ENCODE data around the gene TCF21. TPM values are rescaled to one million over a fixed set of nuclear protein-coding genes. Genes with fewer than 3 reads are reported as not detected.

TCF21 gene
- total RNA-seq, 1 experiment from 2014 or later = not detected

DNA sequence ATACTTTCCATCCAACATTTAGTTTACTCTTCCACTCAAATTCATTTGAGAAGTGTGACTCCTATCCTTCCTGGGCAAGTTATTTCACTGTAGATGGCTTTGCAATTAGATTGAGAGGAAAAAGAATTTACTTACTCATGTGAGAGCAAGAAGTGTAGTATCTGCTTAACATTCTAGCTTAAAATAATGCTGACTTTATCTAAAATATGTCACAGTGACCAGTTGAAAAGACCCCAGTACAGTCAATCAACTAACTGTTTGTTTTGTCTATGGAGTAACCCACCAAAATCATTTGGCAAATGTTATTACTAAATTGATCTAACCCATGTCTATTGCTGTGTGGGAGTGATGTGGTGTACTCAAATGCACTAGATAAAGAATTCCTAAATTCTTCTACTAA lies 8.9 kb upstream of the TCF21 start:
- H3K27me3 ChIP-seq (ENCODE audit: insufficient read depth, low read depth) = no peaks in the 10 kb centered on the region
- H3K9me3 ChIP-seq (ENCODE audit: insufficient read depth, low read depth) = no peaks in the 10 kb centered on the region
- no peaks in the 10 kb centered on the region for H3K9me2 ChIP-seq (ENCODE audit: insufficient read depth)
- no peaks in the 10 kb centered on the region for H3K79me2 ChIP-seq (ENCODE audit: low read depth)
- TF ChIP-seq, protein P1, sequence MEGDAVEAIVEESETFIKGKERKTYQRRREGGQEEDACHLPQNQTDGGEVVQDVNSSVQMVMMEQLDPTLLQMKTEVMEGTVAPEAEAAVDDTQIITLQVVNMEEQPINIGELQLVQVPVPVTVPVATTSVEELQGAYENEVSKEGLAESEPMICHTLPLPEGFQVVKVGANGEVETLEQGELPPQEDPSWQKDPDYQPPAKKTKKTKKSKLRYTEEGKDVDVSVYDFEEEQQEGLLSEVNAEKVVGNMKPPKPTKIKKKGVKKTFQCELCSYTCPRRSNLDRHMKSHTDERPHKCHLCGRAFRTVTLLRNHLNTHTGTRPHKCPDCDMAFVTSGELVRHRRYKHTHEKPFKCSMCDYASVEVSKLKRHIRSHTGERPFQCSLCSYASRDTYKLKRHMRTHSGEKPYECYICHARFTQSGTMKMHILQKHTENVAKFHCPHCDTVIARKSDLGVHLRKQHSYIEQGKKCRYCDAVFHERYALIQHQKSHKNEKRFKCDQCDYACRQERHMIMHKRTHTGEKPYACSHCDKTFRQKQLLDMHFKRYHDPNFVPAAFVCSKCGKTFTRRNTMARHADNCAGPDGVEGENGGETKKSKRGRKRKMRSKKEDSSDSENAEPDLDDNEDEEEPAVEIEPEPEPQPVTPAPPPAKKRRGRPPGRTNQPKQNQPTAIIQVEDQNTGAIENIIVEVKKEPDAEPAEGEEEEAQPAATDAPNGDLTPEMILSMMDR (conservative IDR thresholded peaks at IDR 0.05) = no peak
- no peak for TF ChIP-seq EZH2 (IDR thresholded peaks at IDR 0.05; ENCODE audit: low read depth)
- H3K4me2 ChIP-seq = no peak overlapping the region
- H3K4me3 ChIP-seq = no peak overlapping the region
- H3K27ac ChIP-seq = no peak overlapping the region
- no peaks in the 10 kb centered on the region for H3K4me1 ChIP-seq (replicated peaks; ENCODE audit: insufficient read depth)
- no TSS peak for BruUV-seq (replicated peaks)
- intact Hi-C loops (cut with micrococcal nuclease; ENCODE audit: unreplicated experiment) = no loop called here
- H2AFZ ChIP-seq = no peak overlapping the region
- no peak for DNase-seq
- POLR2A ChIA-PET (ENCODE audit: unreplicated experiment) = no interaction called here
- H3F3A ChIP-seq (ENCODE audit: insufficient read depth, low read depth) = no peaks in the 10 kb centered on the region
- no peaks in the 10 kb centered on the region for H3K36me3 ChIP-seq (ENCODE audit: low read depth)
- no peaks in the 10 kb centered on the region for H4K20me1 ChIP-seq (ENCODE audit: insufficient read depth)
- CTCF ChIA-PET = no interaction called here

DNA sequence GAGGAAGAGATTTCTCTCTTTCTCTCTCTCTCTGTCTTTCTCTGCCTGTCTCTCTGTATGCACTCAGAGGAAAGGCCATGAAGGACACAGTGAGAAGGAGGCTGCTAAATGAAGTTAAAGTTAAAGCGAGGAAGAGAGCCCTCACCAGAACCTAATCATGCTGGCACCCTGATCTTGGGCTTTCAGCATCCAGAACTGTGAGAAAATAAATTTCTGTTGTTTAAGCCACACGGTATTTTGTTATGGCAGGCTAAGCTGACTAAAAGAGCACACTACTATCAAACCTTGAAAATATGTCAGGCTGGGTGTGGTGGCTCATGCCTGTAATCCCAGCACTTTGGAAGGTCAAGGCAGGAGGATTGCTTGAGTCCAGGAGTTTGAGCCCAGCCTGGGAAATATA lies 8.0 kb upstream of the TCF21 start:
- Histone ChIP-seq H3K27ac (no peak overlapping the region), H4K20me1 (ENCODE audit: insufficient read depth) (no peaks in the 10 kb centered on the region), H3K79me2 (ENCODE audit: low read depth) (no peaks in the 10 kb centered on the region), H3K4me1 (replicated peaks; ENCODE audit: insufficient read depth) (no peaks in the 10 kb centered on the region), H3K9me3 (ENCODE audit: insufficient read depth, low read depth) (no peaks in the 10 kb centered on the region), H3F3A (ENCODE audit: insufficient read depth, low read depth) (no peaks in the 10 kb centered on the region), H2AFZ (no peak overlapping the region), H3K4me2 (no peak overlapping the region), H3K36me3 (ENCODE audit: low read depth) (no peaks in the 10 kb centered on the region), H3K27me3 (ENCODE audit: insufficient read depth, low read depth) (no peaks in the 10 kb centered on the region), H3K4me3 (no peak overlapping the region), H3K9me2 (ENCODE audit: insufficient read depth) (no peaks in the 10 kb centered on the region)
- no peak for DNase-seq
- no peak for TF ChIP-seq EZH2 (IDR thresholded peaks at IDR 0.05; ENCODE audit: low read depth)
- TF ChIP-seq, protein P1 (conservative IDR thresholded peaks at IDR 0.05) = no peak
- ChIA-PET POLR2A (ENCODE audit: unreplicated experiment) (interaction anchor here (0.6 kb wide), 1 partner anchor 1820 kb away, joined by 11 read pairs; no protein-coding TSS in a partner anchor), CTCF (no interaction called here)
- no TSS peak for BruUV-seq (replicated peaks)
- intact Hi-C loops (cut with micrococcal nuclease; ENCODE audit: unreplicated experiment) = no loop called here

DNA sequence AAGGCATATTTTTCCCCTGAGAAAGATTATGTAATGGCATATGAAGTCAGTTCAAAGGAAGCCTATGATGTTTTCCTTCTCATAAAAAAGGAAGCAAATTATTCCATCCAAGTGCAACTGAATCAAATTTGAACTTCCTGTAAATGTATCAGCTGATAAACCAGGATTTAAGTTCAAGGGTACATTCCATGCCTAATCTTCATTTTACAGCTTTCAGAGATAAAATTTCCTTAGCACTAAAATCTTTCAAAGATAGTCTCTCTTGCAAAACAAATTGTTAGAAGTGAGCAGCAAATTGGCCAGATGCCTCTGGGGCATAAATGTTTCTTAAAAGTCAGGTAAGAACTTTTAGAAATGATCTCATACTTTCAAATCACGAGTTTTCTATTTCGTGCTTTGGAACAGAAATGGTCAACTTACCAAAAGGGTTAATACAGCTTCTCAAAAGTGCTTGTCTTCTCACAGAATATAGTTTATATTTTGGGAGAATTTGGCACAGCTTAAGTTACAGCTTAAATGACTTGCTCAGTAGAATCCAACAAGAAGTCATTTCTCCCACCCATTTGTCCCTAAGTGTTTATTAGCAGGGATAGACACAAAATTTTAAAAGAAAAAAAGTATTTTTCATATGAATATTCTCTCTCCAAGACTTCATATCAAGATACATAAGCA lies 2.7 kb upstream of the TCF21 start:
- peaks cover 7% of the 10 kb centered on the region; the same call in 1 of the 2 replicates for H3K4me1 ChIP-seq (replicated peaks; ENCODE audit: insufficient read depth)
- no peaks in the 10 kb centered on the region for H3K79me2 ChIP-seq (ENCODE audit: low read depth)
- no peaks in the 10 kb centered on the region for H3K9me3 ChIP-seq (ENCODE audit: insufficient read depth, low read depth)
- ChIA-PET POLR2A (ENCODE audit: unreplicated experiment) (interaction anchor here (0.7 kb wide), 1 partner anchor 347 kb away, joined by 3 read pairs; no protein-coding TSS in a partner anchor), CTCF (no interaction called here)
- no TSS peak for BruUV-seq (replicated peaks)
- H3K4me3 ChIP-seq = no peak overlapping the region
- no peak for DNase-seq
- no peaks in the 10 kb centered on the region for H3K27me3 ChIP-seq (ENCODE audit: insufficient read depth, low read depth)
- no peaks in the 10 kb centered on the region for H4K20me1 ChIP-seq (ENCODE audit: insufficient read depth)
- intact Hi-C loops (cut with micrococcal nuclease; ENCODE audit: unreplicated experiment) = no loop called here
- no peak overlapping the region for H3K27ac ChIP-seq
- no peaks in the 10 kb centered on the region for H3F3A ChIP-seq (ENCODE audit: insufficient read depth, low read depth)
- H3K36me3 ChIP-seq (ENCODE audit: low read depth) = no peaks in the 10 kb centered on the region
- TF ChIP-seq, protein P1 (conservative IDR thresholded peaks at IDR 0.05) = no peak
- no peak for TF ChIP-seq EZH2 (IDR thresholded peaks at IDR 0.05; ENCODE audit: low read depth)
- H3K4me2 ChIP-seq = no peak overlapping the region
- no peak overlapping the region for H2AFZ ChIP-seq
- H3K9me2 ChIP-seq (ENCODE audit: insufficient read depth) = no peaks in the 10 kb centered on the region
